Cardiac muscle cell (in vitro differentiated cells and primary cell): ENCODE data around the gene GPR179. TPM values are rescaled to one million over a fixed set of nuclear protein-coding genes. Genes with fewer than 3 reads are reported as not detected.

ENCODE experiments used
- DNase-seq, 2 donors: peaks; one replicate each; pipeline versions ENCODE4 v3.0.0 to v3.0.0-alpha.2; 2010 to 2017; ENCODE audit warnings: low read depth in 1 of 2, low spot score in 1 of 2
- H3K27ac ChIP-seq: fragments of 200-600 bp; sonication (generic); 2 replicates; pipeline ENCODE4 v1.5.1; 2016
- H3K27me3 ChIP-seq: fragments of 200-600 bp; sonication (generic); 2 replicates; pipeline ENCODE4 v1.6.0; 2016; ENCODE audit warnings: control low read depth
- H3K36me3 ChIP-seq: fragments of 200-600 bp; sonication (generic); 2 replicates; pipeline ENCODE4 v1.5.1; 2016; ENCODE audit warnings: control low read depth
- H3K4me1 ChIP-seq: fragments of 200-600 bp; sonication (generic); 2 replicates; pipeline ENCODE4 v1.8.1; 2017; ENCODE audit warnings: low read depth, mild to moderate bottlenecking, mixed run types
- H3K4me3 ChIP-seq: fragments of 200-600 bp; sonication (generic); 2 replicates; pipeline ENCODE4 v1.5.1; 2016; ENCODE audit warnings: mild to moderate bottlenecking
- H3K9me3 ChIP-seq: fragments of 200-600 bp; sonication (generic); 2 replicates; pipeline ENCODE4 v1.5.1; 2017; ENCODE audit warnings: low read depth, mild to moderate bottlenecking, control low read depth
- CTCF ChIP-seq: IDR thresholded peaks from 2 replicates; pipeline ENCODE4 v1.5.1; 2012; ENCODE audit warnings: low read depth, mild to moderate bottlenecking, low read length
- polyA plus RNA-seq: library from polyadenylated mRNA; unstranded; fragments of >200 nt; fragmentation: Nextera tagmentation; extraction: Ambion mirVana; gene quantifications from 2 replicates; pipeline ENCODE4 v1.2.1, GENCODE V29; 2016
- total RNA-seq: library from RNA; depleted of rRNA; stranded (reverse); fragments of >200 nt; gene quantifications from 2 replicates; pipeline ENCODE4 v1.2.3, GENCODE V29; 2016

The GPR179 gene
- total RNA-seq, result 0.07 and 0.51 TPM in 2 replicates
- 0.12 TPM in 1 of 2 replicates, not detected in the other for polyA plus RNA-seq

- Histone ChIP-seq H3K27me3 (no peaks in the 10 kb centered on the region), H3K4me3 (no peak within 1 kb of the TSS), H3K4me1 (peaks cover 3% of the 10 kb centered on the region), H3K9me3 (no peaks in the 10 kb centered on the region), H3K27ac (no peak within 1 kb of the TSS), H3K36me3 (no peaks in the 10 kb centered on the region)
- no peak for DNase-seq
- no peak for TF ChIP-seq CTCF
These were observed at the start of gene GPR179 for GRCh38 chr17:38343608-38344419. GPR179 (minus strand) TSS chr17:38343956; CDS start chr17:38343789, 167 bp downstream.

DNA sequence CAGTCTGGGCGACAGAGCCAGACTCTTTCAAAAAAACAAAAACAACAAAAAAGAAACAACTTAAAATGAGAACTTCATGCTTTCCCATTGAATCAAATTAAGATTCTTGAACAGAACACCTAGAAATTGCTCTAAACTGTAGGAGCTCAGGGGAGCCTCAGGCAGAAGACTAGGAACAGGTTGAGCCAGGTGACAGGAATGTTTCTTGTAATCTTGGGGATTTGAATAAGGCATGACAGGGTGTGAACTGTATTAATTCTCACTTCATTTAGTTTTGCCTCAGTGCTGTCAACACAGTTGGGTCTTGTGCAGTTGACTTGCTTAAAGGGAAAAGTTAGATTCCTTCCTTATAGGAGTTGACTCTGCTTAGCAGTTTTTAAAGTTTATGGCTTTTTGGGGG is 35.7 kb upstream of the GPR179 start:
- no peak for TF ChIP-seq CTCF

GRCh38 chr17:38369124-38369886 is 25.5 kb upstream of the GPR179 start:
- H3K27ac ChIP-seq, result no peak overlapping the region
- TF ChIP-seq CTCF, result no peak
- no peaks in the 10 kb centered on the region for H3K27me3 ChIP-seq
- no peak for DNase-seq
- H3K4me1 ChIP-seq, result no peaks in the 10 kb centered on the region
- no peak overlapping the region for H3K4me3 ChIP-seq
- no peaks in the 10 kb centered on the region for H3K9me3 ChIP-seq
- peaks cover 39% of the 10 kb centered on the region for H3K36me3 ChIP-seq

More for the DNA sequence above, 35.7 kb upstream of the GPR179 start:
- Histone ChIP-seq H3K4me1 (no peaks in the 10 kb centered on the region), H3K27me3 (no peaks in the 10 kb centered on the region), H3K9me3 (no peaks in the 10 kb centered on the region), H3K27ac (no peak overlapping the region), H3K4me3 (no peak overlapping the region), H3K36me3 (peaks cover 34% of the 10 kb centered on the region)
- no peak for DNase-seq

GRCh38 chr17:38364741-38365140 is 21.0 kb upstream of the GPR179 start:
- H3K9me3 ChIP-seq, result no peaks in the 10 kb centered on the region
- no peak overlapping the region for H3K4me3 ChIP-seq
- H3K27ac ChIP-seq, result no peak overlapping the region
- peaks cover 10% of the 10 kb centered on the region for H3K4me1 ChIP-seq
- H3K36me3 ChIP-seq, result peaks cover 31% of the 10 kb centered on the region
- no peaks in the 10 kb centered on the region for H3K27me3 ChIP-seq
- no peak for TF ChIP-seq CTCF
- no peak for DNase-seq

- H3K36me3 ChIP-seq, result peaks cover 17% of the 10 kb centered on the region
- H3K4me3 ChIP-seq, result no peak overlapping the region
- no peak overlapping the region for H3K27ac ChIP-seq
- H3K4me1 ChIP-seq, result peaks cover 10% of the 10 kb centered on the region
- H3K27me3 ChIP-seq, result no peaks in the 10 kb centered on the region
- no peaks in the 10 kb centered on the region for H3K9me3 ChIP-seq
- DNase-seq, result no peak
- TF ChIP-seq CTCF, result no peak
These were observed 19.3 kb upstream of the GPR179 start for GRCh38 chr17:38363016-38363415.
